NCI-H1436 (cell line): ENCODE measurements around the gene PRSS8.

Experiments used
- DNase-seq: peaks from one replicate; lab custom pipeline; 2025; lab: John Stamatoyannopoulos, UW

PRSS8 gene

DNA sequence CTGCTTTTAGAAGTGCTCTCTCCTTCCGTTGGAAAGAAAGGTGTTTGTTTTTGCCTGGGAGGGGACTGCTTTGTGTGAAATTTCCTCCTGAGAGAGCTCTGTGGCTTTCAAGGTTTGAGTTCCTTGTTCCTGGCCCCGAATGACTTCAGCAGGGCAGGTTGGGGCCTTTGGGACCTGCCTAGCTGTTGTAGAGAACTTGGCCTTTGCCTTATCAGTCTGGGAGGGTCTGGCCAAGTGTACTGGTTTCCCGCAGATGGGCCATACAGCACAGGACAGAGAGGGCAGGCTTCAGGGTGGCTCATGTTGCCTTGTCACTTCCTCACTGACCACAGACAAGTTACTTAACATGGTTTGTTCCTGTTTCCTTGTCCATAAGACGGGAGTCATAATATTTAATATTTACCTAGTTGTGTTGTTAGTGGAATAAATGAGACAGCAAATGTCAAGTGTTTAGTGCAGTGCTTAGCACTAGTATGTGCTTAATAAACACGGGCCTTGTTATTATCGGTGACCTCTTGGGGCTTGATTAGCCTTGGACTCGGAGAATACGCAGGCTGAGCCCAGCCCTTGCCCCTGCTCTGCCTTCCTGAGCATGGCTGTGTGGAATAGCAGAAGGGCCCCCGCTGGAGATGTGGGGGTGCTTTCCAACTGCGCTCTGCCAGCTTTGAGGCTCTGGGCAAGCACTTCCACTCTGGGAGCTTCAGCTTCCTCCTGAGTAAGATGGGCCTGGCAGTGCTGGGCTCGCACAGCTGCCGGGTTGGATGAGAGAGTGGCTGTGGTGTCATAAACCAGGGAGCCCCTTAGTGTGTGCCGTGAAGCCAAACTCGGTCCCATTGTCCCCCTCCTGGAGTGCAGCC lies 6.6 kb downstream of the PRSS8 start:
- DNase-seq, result no peak

DNA sequence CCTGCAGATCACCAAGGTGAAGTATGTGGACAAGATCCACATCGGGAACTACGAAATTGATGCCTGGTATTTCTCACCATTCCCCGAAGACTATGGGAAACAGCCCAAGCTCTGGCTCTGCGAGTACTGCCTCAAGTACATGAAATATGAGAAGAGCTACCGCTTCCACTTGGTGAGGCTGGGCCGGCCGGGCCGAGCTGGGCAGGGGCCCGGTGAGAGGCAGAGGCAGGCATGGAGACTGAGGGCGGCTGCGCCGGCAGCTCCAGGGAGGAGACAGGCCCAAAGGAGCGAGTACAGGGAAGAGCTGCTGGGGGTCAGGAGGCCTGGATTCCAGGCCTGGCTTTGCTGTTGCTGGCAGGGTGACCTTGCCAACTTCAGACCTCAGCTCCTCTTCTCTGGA lies 8.3 kb downstream of the PRSS8 start:
- DNase-seq, result no peak

DNA sequence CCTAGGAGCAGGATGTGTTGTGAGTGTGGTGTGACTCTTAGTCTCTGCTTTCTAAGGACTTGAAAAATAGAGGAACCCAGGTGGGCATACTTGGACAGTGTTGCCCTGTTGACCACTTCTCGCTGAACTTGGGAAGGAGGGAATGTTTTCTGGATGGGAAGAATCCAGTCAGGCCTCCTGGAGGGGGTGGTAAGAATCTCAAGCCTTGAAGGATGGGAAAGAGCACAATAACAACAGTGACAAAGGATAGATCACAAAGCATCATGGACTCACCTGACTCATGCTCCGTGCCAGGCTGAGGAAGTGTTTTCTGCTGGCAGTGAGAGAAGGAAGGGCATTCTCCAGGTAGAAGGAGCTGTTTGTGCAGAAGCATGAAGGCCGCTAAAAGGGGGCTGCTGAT lies 9.7 kb downstream of the PRSS8 start:
- no peak for DNase-seq

DNA sequence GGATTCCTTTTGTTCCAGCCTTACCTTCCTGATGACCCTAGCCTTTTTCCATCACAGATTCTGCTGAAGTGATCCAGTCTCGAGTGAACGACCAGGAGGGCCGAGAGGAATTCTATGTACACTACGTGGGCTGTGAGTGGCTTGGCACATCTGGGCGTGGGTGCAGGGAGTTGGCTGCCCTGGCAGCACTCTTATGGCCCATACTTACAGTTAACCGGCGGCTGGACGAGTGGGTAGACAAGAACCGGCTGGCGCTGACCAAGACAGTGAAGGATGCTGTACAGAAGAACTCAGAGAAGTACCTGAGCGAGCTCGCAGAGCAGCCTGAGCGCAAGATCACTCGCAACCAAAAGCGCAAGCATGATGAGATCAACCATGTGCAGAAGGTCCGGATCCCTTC lies 15.4 kb downstream of the PRSS8 start:
- no peak for DNase-seq

DNA sequence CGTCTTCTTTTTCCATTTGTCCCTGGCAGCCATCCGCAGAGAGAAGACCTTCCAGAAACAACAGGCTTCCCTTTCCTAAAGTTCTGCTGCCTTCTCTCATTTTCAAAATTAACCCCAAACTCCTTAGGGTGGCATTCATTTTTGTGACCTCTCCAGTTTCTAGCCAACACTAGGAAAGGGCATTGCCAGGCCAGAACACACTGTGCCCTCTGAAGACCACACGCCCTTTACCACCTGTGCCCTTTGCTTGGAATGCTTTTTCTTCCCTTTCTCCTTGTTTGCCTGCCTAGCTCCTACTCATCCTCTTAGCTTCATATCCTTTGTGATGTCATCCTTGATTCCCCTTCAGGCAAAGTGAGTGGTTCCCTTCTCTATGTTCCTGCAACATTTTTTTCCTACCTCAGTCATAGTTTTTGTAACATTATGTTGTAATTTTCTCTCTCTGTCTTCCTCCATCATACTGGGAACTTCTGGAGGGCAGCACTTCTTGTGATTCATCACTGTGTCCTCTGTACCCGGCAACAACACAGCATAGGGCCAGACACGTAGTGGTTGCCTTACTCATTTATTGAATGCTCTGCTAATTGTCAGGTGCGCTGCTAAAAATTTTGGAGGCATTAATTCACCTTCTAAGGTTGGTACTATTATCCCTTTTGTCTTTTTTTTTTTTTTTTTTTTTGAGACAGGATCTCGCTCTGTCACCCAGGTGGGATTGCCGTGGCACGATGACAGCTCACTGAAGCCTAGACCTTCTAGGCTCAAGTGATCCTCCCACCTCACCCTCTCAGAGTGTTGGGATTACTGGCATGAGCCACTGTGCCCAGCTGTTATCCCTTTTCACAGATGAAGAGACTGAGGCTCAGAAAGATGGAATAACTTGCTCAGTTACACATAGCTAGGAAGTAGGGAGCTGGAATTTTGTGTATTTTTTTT lies 17.0 kb downstream of the PRSS8 start:
- no peak for DNase-seq

DNA sequence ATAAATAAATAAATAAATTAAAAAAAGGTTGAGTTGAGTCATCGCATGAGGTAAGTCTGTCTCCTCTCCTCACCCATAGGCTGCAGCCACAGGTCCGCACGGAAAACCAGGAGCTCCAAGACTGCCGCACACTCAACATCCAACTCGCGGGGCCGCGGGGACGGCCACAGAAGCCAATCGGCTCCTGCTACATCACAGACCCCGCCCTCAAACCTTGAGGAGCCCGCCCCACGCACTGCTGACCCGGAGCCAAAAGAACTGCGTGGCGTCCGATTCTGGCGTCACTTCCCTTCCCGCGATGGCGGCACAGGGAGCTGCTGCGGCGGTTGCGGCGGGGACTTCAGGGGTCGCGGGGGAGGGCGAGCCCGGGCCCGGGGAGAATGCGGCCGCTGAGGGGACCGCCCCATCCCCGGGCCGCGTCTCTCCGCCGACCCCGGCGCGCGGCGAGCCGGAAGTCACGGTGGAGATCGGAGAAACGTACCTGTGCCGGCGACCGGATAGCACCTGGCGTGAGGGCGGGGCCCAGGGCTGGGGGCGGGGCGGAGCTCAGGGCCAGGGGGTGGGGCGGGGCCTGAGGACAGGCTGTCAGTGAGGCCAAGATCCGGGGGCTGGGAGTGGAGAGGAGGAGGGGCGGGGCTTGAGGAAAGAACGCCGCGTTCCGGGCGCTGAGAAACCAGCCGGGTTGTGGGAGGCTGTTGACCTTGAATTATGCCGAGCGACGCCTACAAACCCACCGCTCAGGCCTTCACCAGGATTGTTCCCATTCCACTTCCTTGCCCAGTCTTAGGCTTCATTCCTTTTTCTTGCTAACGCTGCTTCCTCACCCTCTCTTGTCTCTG lies 17.9 kb downstream of the PRSS8 start, which contains the start of gene KAT8:
Gene KAT8 (plus strand): TSS at position 281 of the 839 bp plus-strand sequence. CDS start 18 bp downstream, at position 299.
- peak; percentile 99 for DNase-seq

DNA sequence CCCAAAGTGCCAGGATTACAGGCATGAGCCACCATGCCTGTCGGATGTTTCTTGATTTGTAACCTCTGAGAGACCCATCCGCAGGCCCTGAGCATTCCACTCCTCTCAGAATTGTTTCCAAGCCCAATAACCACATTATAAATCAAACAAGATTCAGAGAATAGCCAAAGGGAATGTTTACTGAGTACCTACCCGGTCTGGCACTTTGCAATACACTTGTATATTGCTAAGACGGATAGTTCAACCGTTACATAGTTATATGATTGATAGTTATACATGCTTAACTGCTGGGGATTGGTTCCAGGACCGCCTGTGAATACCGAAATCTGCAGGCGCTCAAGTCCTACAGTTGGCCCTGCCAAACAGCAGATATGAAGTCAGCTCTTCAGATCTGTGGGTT lies 21.1 kb downstream of the PRSS8 start:
- no peak for DNase-seq

DNA sequence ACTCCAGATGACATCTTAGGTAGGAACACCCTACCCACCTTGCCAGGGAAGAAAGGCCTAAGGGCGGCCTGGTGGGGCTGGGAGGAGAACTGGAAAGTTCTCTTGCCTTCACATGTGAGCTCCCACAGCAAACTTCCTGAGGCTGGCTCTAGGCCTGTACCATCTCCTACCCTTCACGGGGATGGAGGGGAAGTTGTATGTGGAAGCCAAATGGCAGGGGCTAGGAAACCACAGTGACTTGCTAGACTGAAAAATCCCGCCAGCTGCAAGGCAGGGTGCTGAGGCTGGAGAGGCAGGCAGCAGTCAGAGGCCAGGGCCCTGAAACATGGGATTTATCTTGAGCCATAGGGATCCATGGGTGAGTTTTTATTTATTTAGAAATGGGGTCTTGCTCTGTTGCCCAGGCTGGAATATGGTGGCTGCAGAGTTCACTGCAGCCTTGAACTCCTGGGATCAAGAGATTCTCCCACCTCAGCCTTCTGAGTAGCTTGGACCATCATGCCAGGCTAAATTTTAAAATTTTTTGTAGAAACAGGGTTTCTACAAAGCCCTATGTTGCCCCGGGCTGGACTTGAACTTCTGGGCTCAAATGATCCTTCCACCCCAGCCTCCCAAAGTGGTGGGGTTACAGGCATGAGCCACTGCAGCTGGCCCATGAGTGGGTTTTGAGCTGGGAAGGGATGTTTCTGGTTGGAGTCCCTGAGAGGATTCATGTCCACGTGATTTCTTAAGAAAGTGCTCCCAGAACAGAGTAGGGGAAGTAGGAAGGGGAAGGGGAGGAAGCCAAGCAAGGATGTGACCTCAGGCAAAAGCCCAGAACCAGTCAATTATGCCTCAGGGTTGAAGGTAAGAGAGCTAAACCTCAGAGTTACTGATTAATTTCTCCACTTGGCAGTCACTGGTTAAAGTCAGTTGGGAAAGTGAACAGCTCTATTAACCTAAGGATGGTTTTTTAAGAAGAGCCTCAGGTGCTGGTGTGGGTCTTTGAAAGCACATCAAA lies 22.1 kb downstream of the PRSS8 start:
- DNase-seq, result no peak

DNA sequence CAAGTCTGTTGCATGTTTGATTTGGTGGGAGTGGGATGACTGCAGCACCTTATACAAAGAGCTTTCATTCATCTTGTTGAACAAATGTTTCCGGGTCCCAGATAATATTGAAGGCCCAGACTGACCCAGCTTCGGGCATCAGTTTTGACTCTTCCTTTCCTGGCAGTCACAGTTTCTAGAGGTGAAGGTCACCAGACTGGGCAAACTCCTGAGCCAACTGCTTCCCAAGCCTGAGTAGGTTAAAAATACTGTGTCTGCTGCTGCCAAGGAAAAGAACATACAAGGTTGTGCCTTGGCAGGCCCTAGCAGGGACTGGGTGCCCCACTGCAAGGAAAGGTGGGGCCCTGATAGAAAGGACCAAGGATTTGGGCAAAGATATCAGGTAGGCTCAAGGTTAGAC lies 22.8 kb downstream of the PRSS8 start:
- no peak for DNase-seq

DNA sequence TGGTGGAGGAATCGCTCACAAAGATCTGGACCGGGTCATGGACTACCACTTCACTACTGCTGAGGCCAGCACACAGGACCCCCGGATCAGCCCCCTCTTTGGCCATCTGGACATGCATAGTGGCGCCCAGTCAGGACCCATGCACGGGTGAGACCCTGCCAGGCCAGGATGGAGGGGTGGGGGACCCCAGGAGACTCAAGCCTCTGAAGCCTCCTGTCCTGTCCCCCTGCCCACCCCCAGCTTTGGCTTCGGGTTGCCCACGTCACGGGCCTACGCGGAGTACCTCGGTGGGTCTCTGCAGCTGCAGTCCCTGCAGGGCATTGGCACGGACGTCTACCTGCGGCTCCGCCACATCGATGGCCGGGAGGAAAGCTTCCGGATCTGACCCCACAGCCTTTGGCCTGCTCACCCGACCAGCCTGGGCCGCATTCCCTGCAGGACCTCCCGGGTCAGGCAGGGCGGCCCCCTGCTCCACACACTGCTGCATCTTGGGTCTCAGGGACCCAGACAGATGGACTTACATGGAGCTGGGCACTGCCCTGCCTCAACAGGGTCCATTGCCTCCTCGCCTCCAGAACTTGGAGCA lies 23.6 kb downstream of the PRSS8 start:
- DNase-seq, result no peak

DNA sequence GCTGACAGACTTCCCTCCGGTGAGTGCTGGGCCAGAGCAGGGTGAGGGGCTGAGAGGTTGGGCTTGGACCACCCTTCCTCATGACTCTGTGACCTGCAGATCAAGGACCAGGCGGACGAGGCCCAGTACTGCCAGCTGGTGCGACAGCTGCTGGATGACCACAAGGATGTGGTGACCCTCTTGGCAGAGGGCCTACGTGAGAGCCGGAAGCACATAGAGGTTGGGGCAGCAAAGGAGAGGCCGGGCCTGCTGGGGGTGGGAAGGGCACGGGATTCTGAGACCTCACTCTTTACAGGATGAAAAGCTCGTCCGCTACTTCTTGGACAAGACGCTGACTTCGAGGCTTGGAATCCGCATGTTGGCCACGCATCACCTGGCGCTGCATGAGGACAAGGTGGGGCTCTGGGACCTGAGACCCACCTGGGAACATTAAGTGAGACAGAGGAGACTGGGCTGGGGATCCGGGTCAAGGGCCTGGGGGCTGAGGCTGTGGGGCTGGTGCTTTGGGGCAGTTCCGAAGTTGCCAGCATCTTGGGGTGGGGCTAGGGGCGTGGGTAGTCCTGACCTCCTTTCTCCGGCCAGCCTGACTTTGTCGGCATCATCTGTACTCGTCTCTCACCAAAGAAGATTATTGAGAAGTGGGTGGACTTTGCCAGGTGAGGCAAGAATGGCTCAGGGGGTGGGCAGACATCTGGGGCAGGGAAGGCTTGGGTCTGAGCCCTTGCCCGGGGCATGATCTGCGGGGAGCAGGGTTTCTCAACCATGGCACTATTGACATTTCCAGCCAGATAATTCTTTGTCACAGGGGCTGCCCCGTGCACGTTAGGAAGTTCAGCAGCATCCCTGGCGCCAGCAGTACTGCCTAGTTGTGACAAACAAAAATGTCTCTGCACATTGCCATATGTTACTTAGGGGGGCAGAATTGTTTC lies 25.2 kb downstream of the PRSS8 start:
- DNase-seq, result no peak

DNA sequence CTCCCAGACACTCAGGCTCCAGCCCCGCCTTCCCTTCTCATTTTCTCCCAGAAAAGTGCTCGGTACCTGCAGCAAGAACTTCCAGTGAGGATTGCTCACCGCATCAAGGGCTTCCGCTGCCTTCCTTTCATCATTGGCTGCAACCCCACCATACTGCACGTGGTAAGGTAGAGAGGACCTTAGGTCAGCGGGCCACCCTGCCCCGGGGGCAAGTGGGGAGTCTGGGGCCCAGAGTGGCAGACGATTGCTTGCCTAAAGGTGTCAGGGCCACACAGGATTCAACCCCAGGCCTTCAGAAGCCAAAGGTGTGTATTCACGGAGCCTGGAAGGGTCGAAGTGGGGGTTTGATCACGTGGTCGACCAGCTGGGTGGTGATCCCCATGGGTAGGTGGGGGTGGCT lies 25.9 kb downstream of the PRSS8 start:
- DNase-seq, result no peak

DNA sequence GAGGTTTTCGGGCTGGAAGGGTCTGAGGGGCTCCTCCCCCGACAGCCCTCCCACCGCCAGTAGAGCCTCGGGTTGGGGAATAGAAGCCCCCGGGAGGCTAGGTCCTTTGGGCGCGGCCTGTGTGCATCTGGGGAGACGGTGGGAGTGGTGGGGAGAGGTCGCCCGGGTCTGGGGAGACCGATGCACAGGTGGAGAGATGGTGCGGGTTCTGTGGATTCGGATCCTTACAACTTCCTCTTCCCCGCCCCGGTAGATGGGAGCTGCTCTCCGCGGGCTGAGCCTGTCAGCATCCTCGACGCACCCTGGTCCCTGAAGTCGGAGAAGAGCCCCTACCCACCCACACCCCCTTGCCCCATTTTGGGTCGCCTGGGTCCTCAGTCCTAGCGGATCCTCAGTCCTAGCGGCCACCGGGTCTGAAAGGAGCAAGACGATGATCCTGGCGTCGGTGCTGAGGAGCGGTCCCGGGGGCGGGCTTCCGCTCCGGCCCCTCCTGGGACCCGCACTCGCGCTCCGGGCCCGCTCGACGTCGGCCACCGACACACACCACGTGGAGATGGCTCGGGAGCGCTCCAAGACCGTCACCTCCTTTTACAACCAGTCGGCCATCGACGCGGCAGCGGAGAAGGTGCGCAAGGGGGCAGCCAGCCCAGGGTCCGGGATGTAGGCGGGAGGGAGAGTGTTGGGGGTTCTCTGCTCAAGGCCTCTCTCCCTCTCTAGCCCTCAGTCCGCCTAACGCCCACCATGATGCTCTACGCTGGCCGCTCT lies 26.6 kb downstream of the PRSS8 start:
- DNase-seq, result no peak

DNA sequence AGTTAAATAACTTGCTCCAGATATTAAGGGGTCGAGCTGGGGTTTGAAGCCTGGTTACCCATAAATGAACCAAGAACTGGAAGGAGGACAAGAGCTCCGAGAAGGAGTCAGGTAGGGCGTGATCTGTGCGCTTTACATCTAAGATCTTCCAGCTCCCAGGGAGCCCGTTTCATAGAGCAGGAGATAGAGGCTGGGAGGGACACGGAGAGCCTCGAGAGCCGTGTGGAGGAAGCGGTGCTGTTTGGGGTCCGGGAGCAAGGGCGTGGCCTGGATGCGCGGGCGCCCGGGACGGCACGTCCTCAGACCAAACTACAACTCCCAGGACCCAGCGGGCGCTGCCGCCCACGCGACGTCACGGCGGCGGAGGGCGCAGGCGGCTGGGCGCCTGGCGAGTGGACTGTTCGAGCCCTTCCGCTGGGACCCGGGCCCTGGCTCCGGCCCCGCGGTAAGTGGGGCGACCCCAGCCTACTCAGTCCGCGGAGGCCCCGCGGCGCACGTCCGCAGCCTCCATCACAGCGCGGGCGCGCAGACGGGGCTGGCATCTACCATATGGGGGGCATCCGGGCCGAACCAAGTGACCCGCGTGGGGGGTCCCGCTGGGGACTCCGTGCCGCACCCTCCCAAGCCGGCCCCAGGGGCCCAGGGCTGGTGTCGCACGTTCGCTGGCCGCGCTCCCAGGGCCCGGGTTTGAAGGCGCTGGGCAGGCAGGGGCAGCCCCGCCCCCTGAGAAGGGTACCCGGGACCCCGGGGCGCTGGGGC lies 27.3 kb downstream of the PRSS8 start, which contains the start of gene BCKDK:
Gene BCKDK (plus strand): TSS at position 352 of the 759 bp plus-strand sequence. CDS start 838 bp downstream, outside the sequence.
- DNase-seq, result peak; percentile 54

DNA sequence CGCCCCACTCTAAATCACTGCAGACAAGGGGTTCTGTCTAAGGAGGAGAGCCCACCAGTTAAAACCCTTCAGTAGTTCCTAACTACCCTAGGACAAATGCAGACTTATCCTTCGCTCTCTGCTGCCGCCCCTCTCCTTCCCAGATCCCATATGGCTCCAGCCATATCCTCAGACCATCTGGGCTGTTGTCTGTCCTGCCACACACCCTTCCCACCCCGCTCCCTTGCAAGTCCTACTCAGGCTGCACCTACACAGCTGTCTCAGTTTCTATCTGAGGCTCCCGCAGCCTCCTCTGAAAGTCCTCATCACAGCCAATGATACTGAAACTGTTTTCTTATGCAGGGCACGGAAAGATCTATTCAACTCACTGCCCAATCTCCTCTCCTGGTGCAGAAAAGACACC lies 28.1 kb downstream of the PRSS8 start:
- DNase-seq, result no peak

DNA sequence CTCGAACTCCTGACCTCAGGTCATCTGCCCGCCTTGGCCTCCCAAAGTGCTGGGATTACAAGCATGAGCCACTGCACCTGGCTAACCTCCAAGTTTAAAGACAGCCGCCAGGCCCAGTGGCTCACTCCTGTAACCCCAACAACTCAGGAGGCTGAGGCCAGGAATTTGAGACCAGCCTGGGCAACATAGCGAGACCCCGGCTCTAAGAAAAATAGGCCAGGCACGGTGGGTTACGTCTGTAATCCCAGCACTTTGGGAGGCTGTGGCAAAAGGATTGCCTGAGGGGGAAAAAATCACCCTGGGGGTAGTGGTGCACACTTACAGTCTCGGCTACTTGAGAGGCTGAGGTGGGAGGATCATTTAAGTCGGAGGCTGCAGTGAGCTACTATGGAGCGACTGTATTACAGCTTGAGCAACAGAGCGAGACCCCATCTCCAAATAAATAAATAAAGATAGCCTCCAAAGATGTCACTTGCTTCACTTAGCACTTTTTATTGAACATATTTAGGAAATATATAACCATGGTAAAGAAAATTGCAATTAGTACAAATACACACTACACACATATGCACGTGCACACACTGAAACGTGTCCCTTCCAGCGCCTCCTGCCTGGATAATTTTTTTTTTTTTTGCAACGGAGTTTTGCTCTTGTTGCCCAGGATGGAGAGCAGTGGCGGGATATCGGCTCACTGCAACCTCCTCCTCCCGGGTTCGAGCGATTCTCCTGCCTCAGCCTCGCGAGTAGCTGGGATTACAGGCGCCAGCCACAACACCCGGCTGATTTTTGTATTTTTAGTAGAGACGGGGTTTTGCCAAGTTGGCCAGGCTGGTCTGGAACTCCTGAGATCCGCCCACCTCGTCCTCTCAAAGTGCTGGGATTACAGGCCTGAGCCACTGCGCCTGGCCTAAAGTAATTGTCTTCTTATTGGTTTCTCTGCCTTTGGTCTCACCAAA lies 28.7 kb downstream of the PRSS8 start:
- no peak for DNase-seq
